ENCODE data around the gene SLC27A1. TPM values are rescaled to one million over a fixed set of nuclear protein-coding genes. Genes with fewer than 3 reads are reported as not detected.

SLC27A1 gene
- total and polyA plus RNA-seq, 2 experiments from 2014 or later = 20.4 to 30.0 TPM

- peak overlapping the region; percentile 70 for H3K27ac ChIP-seq
- no peak overlapping the region for H2AFZ ChIP-seq
- H3K36me3 ChIP-seq (ENCODE audit: low read depth) = no peaks in the 10 kb centered on the region; the same call in 1 of the 2 replicates
- H3K9me3 ChIP-seq (ENCODE audit: low read depth) = no peaks in the 10 kb centered on the region
- H3K4me1 ChIP-seq (ENCODE audit: insufficient read depth) = peaks cover 10% of the 10 kb centered on the region
- 65 to 73% methylated on average over 19 to 21 of the region's 21 CpGs for WGBS, 2 experiments (ENCODE audit: low coverage in 1 of 2, low lambda C conversion rate in 2 of 2, missing lambda C conversion rate in 2 of 2)
- H3K4me3 ChIP-seq = no peak overlapping the region
- in situ Hi-C loops (cut with MboI) = no loop called here
- H4K20me1 ChIP-seq (ENCODE audit: insufficient read depth) = no peaks in the 10 kb centered on the region
- no peak overlapping the region for H3K4me2 ChIP-seq (ENCODE audit: unreplicated experiment)
- no peaks in the 10 kb centered on the region for H3K27me3 ChIP-seq (replicated peaks; ENCODE audit: insufficient read depth)
- peaks cover 70% of the 10 kb centered on the region for H3K79me2 ChIP-seq (ENCODE audit: insufficient read depth)
- TF ChIP-seq EZH2 (IDR thresholded peaks at IDR 0.05; ENCODE audit: insufficient read depth, poor library complexity, severe bottlenecking) (no peak), EZH2phosphoT487 (IDR thresholded peaks at IDR 0.05; ENCODE audit: insufficient read depth, low read depth) (no peak)
- no peaks in the 10 kb centered on the region for H3K9me2 ChIP-seq (ENCODE audit: insufficient read depth)
- peaks cover 13% of the 10 kb centered on the region for H3F3A ChIP-seq (ENCODE audit: insufficient read depth)
- peak overlapping the region; percentile 53; the same call in 1 of the 2 replicates for H3K9ac ChIP-seq
- DNase-seq = peak; percentile 74
Observed at GRCh38 chr19:17499648-17500446, 29.5 kb downstream of the SLC27A1 start.

- Histone ChIP-seq H3K9ac (no peak overlapping the region), H3K27me3 (replicated peaks; ENCODE audit: insufficient read depth) (no peaks in the 10 kb centered on the region), H3K27ac (peak overlapping the region; percentile 70), H4K20me1 (ENCODE audit: insufficient read depth) (no peaks in the 10 kb centered on the region), H3K9me2 (ENCODE audit: insufficient read depth) (no peaks in the 10 kb centered on the region), H3K36me3 (ENCODE audit: low read depth) (no peaks in the 10 kb centered on the region; the same call in 1 of the 2 replicates), H2AFZ (no peak overlapping the region), H3K4me3 (no peak overlapping the region), H3F3A (ENCODE audit: insufficient read depth) (peaks cover 10% of the 10 kb centered on the region), H3K9me3 (ENCODE audit: low read depth) (no peaks in the 10 kb centered on the region), H3K79me2 (ENCODE audit: insufficient read depth) (peaks cover 77% of the 10 kb centered on the region), H3K4me1 (ENCODE audit: insufficient read depth) (peaks cover 10% of the 10 kb centered on the region), H3K4me2 (ENCODE audit: unreplicated experiment) (no peak overlapping the region)
- no peak for DNase-seq
- TF ChIP-seq EZH2phosphoT487 (IDR thresholded peaks at IDR 0.05; ENCODE audit: insufficient read depth, low read depth) (no peak), EZH2 (IDR thresholded peaks at IDR 0.05; ENCODE audit: insufficient read depth, poor library complexity, severe bottlenecking) (no peak)
- in situ Hi-C loops (cut with MboI) = no loop called here
- 94 to 95% methylated on average over 27 of the region's 27 CpGs for WGBS, 2 experiments (ENCODE audit: low coverage in 1 of 2, low lambda C conversion rate in 2 of 2, missing lambda C conversion rate in 2 of 2)
Observed at GRCh38 chr19:17500447-17501198, 30.3 kb downstream of the SLC27A1 start.

- Histone ChIP-seq H4K20me1 (ENCODE audit: insufficient read depth) (no peaks in the 10 kb centered on the region), H3K9me2 (ENCODE audit: insufficient read depth) (no peaks in the 10 kb centered on the region), H3K36me3 (ENCODE audit: low read depth) (no peaks in the 10 kb centered on the region; the same call in 1 of the 2 replicates), H2AFZ (no peak overlapping the region), H3K9ac (no peak overlapping the region), H3K79me2 (ENCODE audit: insufficient read depth) (peaks cover 78% of the 10 kb centered on the region), H3K4me1 (ENCODE audit: insufficient read depth) (peaks cover 16% of the 10 kb centered on the region), H3K9me3 (ENCODE audit: low read depth) (no peaks in the 10 kb centered on the region), H3K4me2 (ENCODE audit: unreplicated experiment) (no peak overlapping the region), H3F3A (ENCODE audit: insufficient read depth) (peaks cover 3% of the 10 kb centered on the region), H3K27me3 (replicated peaks; ENCODE audit: insufficient read depth) (no peaks in the 10 kb centered on the region), H3K27ac (no peak overlapping the region), H3K4me3 (no peak overlapping the region)
- DNase-seq = no peak
- in situ Hi-C loops (cut with MboI) = no loop called here
- TF ChIP-seq EZH2phosphoT487 (IDR thresholded peaks at IDR 0.05; ENCODE audit: insufficient read depth, low read depth) (no peak), EZH2 (IDR thresholded peaks at IDR 0.05; ENCODE audit: insufficient read depth, poor library complexity, severe bottlenecking) (no peak)
- WGBS, 2 experiments (ENCODE audit: low coverage in 1 of 2, low lambda C conversion rate in 2 of 2, missing lambda C conversion rate in 2 of 2) = 90% methylated on average over 6 of the region's 6 CpGs
Observed at GRCh38 chr19:17503240-17503639, 32.9 kb downstream of the SLC27A1 start.

- 92 to 94% methylated on average over 2 of the region's 2 CpGs for WGBS, 2 experiments (ENCODE audit: low coverage in 1 of 2, low lambda C conversion rate in 2 of 2, missing lambda C conversion rate in 2 of 2)
- Histone ChIP-seq H3K27ac (no peak overlapping the region), H3K4me1 (ENCODE audit: insufficient read depth) (peaks cover 21% of the 10 kb centered on the region), H3K36me3 (ENCODE audit: low read depth) (no peaks in the 10 kb centered on the region; the same call in 1 of the 2 replicates), H3K9me2 (ENCODE audit: insufficient read depth) (no peaks in the 10 kb centered on the region), H4K20me1 (ENCODE audit: insufficient read depth) (no peaks in the 10 kb centered on the region), H3K79me2 (ENCODE audit: insufficient read depth) (peaks cover 82% of the 10 kb centered on the region), H3K9me3 (ENCODE audit: low read depth) (no peaks in the 10 kb centered on the region), H3K9ac (no peak overlapping the region), H2AFZ (no peak overlapping the region), H3F3A (ENCODE audit: insufficient read depth) (peaks cover 9% of the 10 kb centered on the region), H3K4me3 (no peak overlapping the region), H3K4me2 (ENCODE audit: unreplicated experiment) (no peak overlapping the region), H3K27me3 (replicated peaks; ENCODE audit: insufficient read depth) (no peaks in the 10 kb centered on the region)
- TF ChIP-seq EZH2phosphoT487 (IDR thresholded peaks at IDR 0.05; ENCODE audit: insufficient read depth, low read depth) (no peak), EZH2 (IDR thresholded peaks at IDR 0.05; ENCODE audit: insufficient read depth, poor library complexity, severe bottlenecking) (no peak)
- DNase-seq = no peak
- in situ Hi-C loops (cut with MboI) = no loop called here
Observed at GRCh38 chr19:17504030-17504429, 33.7 kb downstream of the SLC27A1 start.

Measured in GM23248 (cell line).